GM10266 (cell line): ENCODE data around the gene EEF1AKMT2.
"Not testable (repeated sequence)": the region's sequence is repeated elsewhere in the genome, so short reads cannot be mapped to it uniquely, and the experiment has no call there.

Source experiments
- DNase-seq: peaks from one replicate; pipeline ENCODE4 v3.0.0; 2012; ENCODE audit errors: extremely low spot score
- CTCF ChIP-seq: IDR thresholded peaks from 2 replicates; pipeline ENCODE4 v1.5.1; 2012; ENCODE audit warnings: mild to moderate bottlenecking, low read depth; ENCODE audit not compliant: control insufficient read depth, insufficient read depth; ENCODE audit errors: missing control alignments

The EEF1AKMT2 gene

GRCh38 chr10:124825702-124826101, 34.0 kb upstream of the EEF1AKMT2 start:
- TF ChIP-seq CTCF, result no peak

GRCh38 chr10:124824932-124825331, 33.2 kb upstream of the EEF1AKMT2 start:
- DNase-seq, result not testable (repeated sequence)

More at GRCh38 chr10:124825702-124826101, 34.0 kb upstream of the EEF1AKMT2 start:
- DNase-seq, result no peak

- DNase-seq, result no peak
- no peak for TF ChIP-seq CTCF
These were observed 32.8 kb upstream of the EEF1AKMT2 start for GRCh38 chr10:124824507-124824906.

GRCh38 chr10:124821520-124821919, 29.8 kb upstream of the EEF1AKMT2 start:
- TF ChIP-seq CTCF, result no peak

GRCh38 chr10:124820121-124820520, 28.4 kb upstream of the EEF1AKMT2 start:
- no peak for TF ChIP-seq CTCF
- no peak for DNase-seq

More at GRCh38 chr10:124821520-124821919, 29.8 kb upstream of the EEF1AKMT2 start:
- no peak for DNase-seq

- TF ChIP-seq CTCF, result no peak
- DNase-seq, result peak; percentile 20
These were observed 10.6 kb upstream of the EEF1AKMT2 start for GRCh38 chr10:124802313-124802675.

- TF ChIP-seq CTCF, result no peak
- no peak for DNase-seq
These were observed 7.5 kb upstream of the EEF1AKMT2 start for GRCh38 chr10:124799211-124799610.

GRCh38 chr10:124798781-124799180, 7.1 kb upstream of the EEF1AKMT2 start:
- DNase-seq, result no peak
- TF ChIP-seq CTCF, result no peak
